Activated T-helper 2 cell treated with anti-CD3 and anti-CD28 coated beads, Interferon-gamma antibody, Interleukin-2, Interleukin-4, amounts not matched to agents 10 μg/mL and 5 μg/mL and 100 μg/mL, durations not matched to agents 14 hours and 24 hours and 36 hours (primary cell): ENCODE data around the gene CHAT. TPM values are rescaled to one million over a fixed set of nuclear protein-coding genes. Genes with fewer than 3 reads are reported as not detected.

ENCODE experiments used
- DNase-seq: peaks from one replicate; pipeline ENCODE4 v3.0.0; 2021; ENCODE audit warnings: low spot score
- H3K27ac Mint-ChIP-seq: one replicate; pipeline ENCODE4 v1.8.0; 2021; ENCODE audit warnings: mixed read lengths
- H3K27me3 Mint-ChIP-seq: one replicate; pipeline ENCODE4 v1.8.0; 2021; ENCODE audit warnings: low read depth, mixed read lengths
- H3K36me3 Mint-ChIP-seq: one replicate; pipeline ENCODE4 v1.8.0; 2021; ENCODE audit warnings: low read depth, mixed read lengths
- H3K4me1 Mint-ChIP-seq: one replicate; pipeline ENCODE4 v1.8.0; 2021; ENCODE audit warnings: low read depth, mixed read lengths
- H3K4me3 Mint-ChIP-seq: one replicate; pipeline ENCODE4 v1.8.0; 2021; ENCODE audit warnings: low read depth, mild to moderate bottlenecking, moderate library complexity, mixed read lengths
- H3K9me3 Mint-ChIP-seq: one replicate; pipeline ENCODE4 v1.8.0; 2021; ENCODE audit warnings: mixed read lengths
- intact Hi-C: fragments of 100-400 bp; cut with micrococcal nuclease; formaldehyde crosslinking; loops from one replicate; pipeline ENCODE4 v1.15.1; 2023
- total RNA-seq: library from RNA; stranded (reverse); gene quantifications from 2 replicates; pipeline ENCODE4 v1.2.3, GENCODE V29; 2022

The CHAT gene
- total RNA-seq, 1 donor from 2014 or later: 2.2 TPM

DNA sequence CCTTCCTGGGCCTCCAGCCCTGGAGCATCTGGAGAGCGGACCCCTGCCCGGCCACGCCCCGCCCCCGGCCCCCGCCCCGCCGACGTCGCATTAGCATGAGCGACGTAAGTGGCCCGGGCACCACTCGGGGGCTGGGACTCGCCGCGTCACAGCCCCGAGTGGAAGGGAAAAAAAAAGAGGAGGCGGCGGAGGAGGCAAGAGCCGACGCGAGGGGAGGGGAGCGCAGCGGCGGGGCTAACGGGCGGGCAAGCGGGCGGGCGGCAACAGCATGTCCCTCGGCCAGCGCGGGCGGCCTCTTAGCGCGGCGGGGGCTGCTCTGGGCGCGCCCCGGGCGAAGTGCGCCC lies 3.8 kb upstream of the CHAT start, which contains the start of gene SLC18A3:
Gene SLC18A3 (plus strand): TSS at position 197 of the 344 bp plus-strand sequence. CDS start 431 bp downstream, outside the sequence.
- peaks cover 64% of the 10 kb centered on the region for H3K27me3 Mint-ChIP-seq
- DNase-seq: no peak
- no peaks in the 10 kb centered on the region for H3K36me3 Mint-ChIP-seq
- H3K4me3 Mint-ChIP-seq: no peak within 1 kb of the TSS
- H3K4me1 Mint-ChIP-seq: peaks cover 9% of the 10 kb centered on the region
- H3K27ac Mint-ChIP-seq: no peak within 1 kb of the TSS
- intact Hi-C loops: no loop called here
- H3K9me3 Mint-ChIP-seq: no peaks in the 10 kb centered on the region

DNA sequence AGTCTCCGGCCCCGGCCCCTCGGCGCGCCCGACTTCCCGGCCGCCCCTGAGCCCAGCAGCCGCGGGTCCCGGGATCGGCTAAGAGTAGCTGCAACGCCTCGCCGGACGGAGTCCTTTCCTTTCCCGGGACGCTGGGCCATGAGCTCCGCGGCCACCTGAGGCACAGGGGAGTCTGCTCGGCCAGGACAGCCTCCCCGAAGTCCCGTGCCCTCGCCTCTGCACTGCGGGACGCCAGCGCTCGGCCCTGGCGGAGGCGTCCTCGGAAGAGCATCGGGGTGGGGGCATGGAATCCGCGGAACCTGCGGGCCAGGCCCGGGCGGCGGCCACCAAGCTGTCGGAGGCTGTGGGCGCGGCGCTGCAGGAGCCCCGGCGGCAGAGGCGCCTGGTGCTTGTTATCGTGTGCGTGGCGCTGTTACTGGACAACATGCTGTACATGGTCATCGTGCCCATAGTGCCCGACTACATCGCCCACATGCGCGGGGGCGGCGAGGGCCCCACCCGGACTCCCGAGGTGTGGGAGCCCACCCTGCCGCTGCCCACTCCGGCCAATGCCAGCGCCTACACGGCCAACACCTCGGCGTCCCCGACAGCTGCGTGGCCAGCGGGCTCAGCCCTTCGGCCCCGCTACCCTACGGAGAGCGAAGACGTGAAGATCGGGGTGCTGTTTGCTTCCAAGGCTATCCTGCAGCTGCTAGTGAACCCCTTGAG lies 3.2 kb upstream of the CHAT start:
- intact Hi-C loops: no loop called here
- no peak for DNase-seq
- Mint-ChIP-seq H3K4me3 (no peak overlapping the region), H3K9me3 (no peaks in the 10 kb centered on the region), H3K4me1 (peaks cover 9% of the 10 kb centered on the region), H3K27me3 (peaks cover 69% of the 10 kb centered on the region), H3K36me3 (no peaks in the 10 kb centered on the region), H3K27ac (no peak overlapping the region)

DNA sequence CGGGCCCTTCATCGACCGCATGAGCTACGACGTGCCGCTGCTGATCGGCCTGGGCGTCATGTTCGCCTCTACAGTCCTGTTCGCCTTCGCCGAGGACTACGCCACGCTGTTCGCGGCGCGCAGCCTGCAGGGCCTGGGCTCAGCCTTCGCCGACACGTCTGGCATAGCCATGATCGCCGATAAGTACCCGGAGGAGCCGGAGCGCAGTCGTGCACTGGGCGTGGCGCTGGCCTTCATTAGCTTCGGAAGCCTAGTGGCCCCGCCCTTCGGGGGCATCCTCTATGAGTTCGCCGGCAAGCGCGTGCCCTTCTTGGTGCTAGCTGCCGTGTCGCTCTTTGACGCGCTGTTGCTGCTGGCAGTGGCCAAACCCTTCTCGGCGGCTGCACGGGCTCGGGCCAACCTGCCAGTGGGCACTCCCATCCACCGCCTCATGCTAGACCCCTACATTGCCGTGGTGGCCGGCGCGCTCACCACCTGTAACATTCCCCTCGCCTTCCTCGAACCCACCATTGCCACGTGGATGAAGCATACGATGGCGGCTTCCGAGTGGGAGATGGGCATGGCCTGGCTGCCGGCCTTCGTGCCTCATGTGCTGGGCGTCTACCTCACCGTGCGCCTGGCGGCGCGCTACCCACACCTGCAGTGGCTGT lies 2.5 kb upstream of the CHAT start:
- H3K27me3 Mint-ChIP-seq: peaks cover 72% of the 10 kb centered on the region
- no peak for DNase-seq
- H3K9me3 Mint-ChIP-seq: no peaks in the 10 kb centered on the region
- no peak overlapping the region for H3K4me3 Mint-ChIP-seq
- intact Hi-C loops: no loop called here
- H3K4me1 Mint-ChIP-seq: peaks cover 9% of the 10 kb centered on the region
- H3K27ac Mint-ChIP-seq: no peak overlapping the region
- no peaks in the 10 kb centered on the region for H3K36me3 Mint-ChIP-seq

DNA sequence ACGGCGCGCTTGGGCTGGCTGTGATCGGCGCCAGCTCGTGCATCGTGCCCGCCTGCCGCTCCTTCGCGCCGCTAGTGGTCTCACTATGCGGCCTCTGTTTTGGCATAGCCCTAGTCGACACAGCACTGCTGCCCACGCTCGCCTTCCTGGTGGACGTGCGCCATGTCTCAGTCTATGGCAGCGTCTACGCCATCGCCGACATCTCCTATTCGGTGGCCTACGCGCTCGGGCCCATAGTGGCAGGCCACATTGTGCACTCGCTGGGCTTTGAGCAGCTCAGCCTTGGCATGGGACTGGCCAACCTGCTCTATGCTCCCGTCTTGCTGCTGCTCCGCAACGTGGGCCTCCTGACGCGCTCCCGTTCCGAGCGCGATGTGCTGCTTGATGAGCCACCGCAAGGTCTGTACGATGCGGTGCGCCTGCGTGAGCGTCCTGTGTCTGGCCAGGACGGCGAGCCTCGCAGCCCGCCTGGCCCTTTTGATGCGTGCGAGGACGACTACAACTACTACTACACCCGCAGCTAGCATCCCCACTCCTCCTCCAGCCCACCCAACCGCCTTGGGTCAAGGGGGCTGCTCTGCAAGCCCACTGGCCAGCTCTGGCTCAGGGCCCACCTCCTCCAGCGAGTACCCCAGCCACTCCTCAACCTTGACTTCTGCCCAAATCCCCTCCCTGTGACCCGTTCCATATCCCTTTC lies 1.9 kb upstream of the CHAT start:
- peaks cover 9% of the 10 kb centered on the region for H3K4me1 Mint-ChIP-seq

DNA sequence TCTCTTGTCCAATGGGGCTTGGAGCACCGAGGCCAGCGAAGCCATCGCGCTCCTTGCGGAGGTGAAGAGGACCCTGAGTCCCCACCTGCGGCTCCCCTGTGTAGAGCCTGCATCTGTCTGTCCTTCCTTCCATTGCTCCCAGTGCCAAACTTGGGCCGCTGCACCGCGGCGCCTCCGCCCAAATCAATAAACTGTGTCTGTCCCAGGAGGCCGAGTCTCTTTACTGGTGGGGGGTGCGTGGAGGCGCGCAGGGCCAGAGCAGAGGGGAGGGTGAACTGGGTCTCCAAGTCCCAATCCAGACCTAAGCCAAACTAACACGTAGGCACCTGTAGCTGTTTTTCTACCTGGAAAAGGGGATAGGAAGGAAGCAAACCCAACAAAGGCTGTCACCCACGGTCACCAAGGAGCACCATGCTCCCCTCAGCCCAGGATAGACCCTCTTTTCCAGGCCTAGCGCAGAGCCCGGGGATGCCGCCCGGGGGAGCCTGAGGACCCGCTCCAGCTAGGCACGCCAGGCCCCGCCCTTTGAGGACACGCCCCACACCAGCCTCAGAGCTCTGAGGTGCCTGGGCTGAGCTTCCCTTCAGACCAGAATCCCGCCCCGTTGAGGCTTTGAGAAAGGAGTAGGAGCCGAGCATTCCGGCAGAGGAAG lies 1.2 kb upstream of the CHAT start:
- Mint-ChIP-seq H3K27me3 (peaks cover 70% of the 10 kb centered on the region), H3K36me3 (no peaks in the 10 kb centered on the region), H3K4me3 (peak overlapping the region; percentile 32), H3K4me1 (peaks cover 9% of the 10 kb centered on the region), H3K9me3 (no peaks in the 10 kb centered on the region), H3K27ac (no peak overlapping the region)
- intact Hi-C loops: no loop called here
- no peak for DNase-seq

More for the DNA sequence above, 1.9 kb upstream of the CHAT start:
- no peaks in the 10 kb centered on the region for H3K9me3 Mint-ChIP-seq
- no peak overlapping the region for H3K27ac Mint-ChIP-seq
- intact Hi-C loops: no loop called here
- no peak overlapping the region for H3K4me3 Mint-ChIP-seq
- H3K36me3 Mint-ChIP-seq: no peaks in the 10 kb centered on the region
- peaks cover 70% of the 10 kb centered on the region for H3K27me3 Mint-ChIP-seq
- DNase-seq: no peak

DNA sequence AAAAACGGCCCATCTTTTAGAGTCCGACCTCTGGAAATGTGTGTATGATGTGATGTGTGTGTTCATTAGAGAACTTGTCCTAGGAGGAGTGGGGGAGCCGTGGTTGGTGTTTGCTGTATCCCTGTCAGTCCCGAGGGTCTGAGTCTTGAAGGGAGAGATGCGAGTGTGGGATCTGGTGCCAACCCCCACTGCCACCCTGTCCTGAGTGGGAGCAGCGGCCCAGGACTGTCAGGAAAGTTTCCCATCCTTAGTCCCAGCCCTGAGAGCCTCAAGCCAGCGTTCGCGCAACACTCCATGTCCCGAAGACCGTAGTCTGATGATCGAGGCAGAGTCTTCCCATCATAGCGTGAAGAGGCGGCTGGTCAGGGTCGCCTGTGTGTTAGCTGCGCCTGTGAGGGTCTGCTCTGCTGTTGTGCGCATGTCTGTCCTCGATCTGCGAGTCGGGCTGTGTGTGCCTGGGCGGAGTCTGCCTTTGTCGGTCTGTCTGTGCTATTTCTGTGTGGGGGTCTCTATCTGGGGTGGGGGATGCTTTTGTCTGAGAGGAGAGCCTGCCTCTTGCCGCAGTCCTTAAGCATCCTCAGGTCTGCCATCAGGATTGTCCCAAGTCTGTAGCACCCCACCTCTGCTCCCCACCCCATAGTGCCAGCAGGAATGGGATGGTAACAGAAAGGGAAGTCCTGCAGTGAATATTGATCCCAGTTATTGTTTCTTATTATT lies 514 bp upstream of the CHAT start:
- intact Hi-C loops: no loop called here
- peaks cover 69% of the 10 kb centered on the region for H3K27me3 Mint-ChIP-seq
- DNase-seq: no peak
- no peaks in the 10 kb centered on the region for H3K9me3 Mint-ChIP-seq
- no peaks in the 10 kb centered on the region for H3K36me3 Mint-ChIP-seq
- peak overlapping the region; percentile 32 for H3K4me3 Mint-ChIP-seq
- no peak overlapping the region for H3K27ac Mint-ChIP-seq
- peaks cover 9% of the 10 kb centered on the region for H3K4me1 Mint-ChIP-seq

DNA sequence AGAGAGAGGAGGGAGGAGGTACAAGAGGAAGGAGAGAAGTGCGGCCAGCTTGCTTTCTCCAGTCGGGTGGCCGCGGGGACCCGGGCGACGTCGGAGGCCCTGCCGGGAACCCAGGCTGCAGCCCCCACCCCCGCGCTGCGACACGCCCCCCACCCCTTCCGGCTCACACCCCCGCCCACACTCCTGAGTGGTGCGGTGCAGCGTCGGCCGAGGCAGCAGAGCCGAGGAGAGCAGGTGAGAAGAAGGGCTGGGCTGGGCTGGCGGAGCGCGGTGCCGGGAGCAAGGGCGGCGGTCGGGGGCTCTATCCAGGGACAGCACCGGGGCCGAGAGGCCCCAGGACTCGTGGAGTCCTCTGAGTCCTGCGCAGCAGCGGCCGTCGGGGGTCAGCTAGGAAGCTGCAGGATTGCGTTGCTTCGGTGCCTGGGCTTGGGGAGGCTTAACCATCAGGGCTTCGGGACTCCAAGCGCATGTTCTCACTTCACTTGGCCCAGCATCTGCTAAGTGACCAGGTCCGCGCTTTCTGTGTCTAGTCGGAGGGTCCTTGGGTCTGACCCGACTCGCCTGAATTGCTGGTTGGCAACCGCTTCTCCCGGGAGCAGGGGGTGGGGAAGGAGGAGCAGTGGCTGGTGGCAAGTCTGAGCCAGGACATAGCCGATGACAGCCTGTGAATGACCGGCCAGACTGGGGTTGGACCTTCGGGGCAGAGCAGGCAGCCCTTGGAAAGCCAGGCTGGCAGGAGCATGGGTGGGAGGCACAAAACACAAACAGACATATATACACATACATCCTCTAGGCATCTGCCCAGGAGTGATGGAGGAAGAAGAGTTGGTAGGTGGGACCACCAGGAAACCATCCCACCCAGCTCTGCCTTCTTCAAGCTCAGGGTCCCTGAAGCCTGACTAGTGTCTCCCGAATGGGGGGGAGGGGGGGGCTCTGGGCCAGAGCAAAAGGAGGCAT lies 683 bp downstream of the CHAT start:
- Mint-ChIP-seq H3K27ac (no peak overlapping the region), H3K9me3 (no peaks in the 10 kb centered on the region), H3K4me1 (peaks cover 9% of the 10 kb centered on the region), H3K4me3 (no peak overlapping the region), H3K36me3 (no peaks in the 10 kb centered on the region), H3K27me3 (peaks cover 64% of the 10 kb centered on the region)
- DNase-seq: no peak
- intact Hi-C loops: no loop called here

DNA sequence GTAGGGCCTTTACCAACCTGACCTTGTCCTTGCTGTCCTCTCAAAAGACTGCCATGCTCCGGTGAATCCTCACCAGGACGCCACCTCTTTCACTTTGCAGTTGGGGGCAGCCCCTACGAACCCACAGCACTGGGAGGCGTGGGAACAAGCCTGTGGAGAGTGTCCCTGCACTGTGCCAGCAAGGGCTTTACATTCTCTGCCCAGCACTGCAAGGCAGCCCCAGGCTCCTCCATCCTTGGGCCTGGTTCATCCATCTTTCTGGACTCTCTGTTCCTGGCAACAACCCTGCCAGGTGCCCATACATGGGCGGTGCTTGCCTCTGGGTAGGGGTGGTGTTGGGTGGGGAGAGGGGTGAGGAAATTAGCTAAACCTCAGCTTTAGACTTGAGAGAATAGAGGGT lies 1.4 kb downstream of the CHAT start:
- Mint-ChIP-seq H3K4me3 (no peak overlapping the region), H3K9me3 (no peaks in the 10 kb centered on the region), H3K4me1 (peaks cover 9% of the 10 kb centered on the region), H3K27ac (no peak overlapping the region), H3K27me3 (peaks cover 64% of the 10 kb centered on the region), H3K36me3 (no peaks in the 10 kb centered on the region)
- intact Hi-C loops: no loop called here
- no peak for DNase-seq

DNA sequence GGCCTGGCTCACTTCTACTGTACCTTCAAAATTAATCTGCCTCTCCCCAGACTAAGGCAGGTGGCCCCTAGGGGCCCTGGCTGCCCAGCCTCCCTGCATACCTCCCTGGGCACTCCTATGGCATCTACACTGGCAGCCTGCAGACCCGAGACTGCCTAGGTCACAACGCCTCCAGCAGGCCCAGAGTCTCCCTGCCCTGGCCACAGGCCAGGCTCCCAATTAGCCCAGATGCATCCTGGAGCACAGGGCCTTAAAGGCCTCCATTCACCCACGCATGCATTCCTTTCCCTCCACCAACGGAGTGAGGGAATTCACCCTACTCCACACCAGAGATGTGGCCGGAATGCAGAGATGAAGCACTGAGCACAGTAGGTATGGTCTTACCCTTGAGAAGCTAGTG lies 1.9 kb downstream of the CHAT start:
- Mint-ChIP-seq H3K9me3 (no peaks in the 10 kb centered on the region), H3K4me1 (peaks cover 9% of the 10 kb centered on the region), H3K4me3 (no peak overlapping the region), H3K27ac (no peak overlapping the region), H3K36me3 (no peaks in the 10 kb centered on the region), H3K27me3 (peaks cover 64% of the 10 kb centered on the region)
- intact Hi-C loops: no loop called here
- DNase-seq: no peak

DNA sequence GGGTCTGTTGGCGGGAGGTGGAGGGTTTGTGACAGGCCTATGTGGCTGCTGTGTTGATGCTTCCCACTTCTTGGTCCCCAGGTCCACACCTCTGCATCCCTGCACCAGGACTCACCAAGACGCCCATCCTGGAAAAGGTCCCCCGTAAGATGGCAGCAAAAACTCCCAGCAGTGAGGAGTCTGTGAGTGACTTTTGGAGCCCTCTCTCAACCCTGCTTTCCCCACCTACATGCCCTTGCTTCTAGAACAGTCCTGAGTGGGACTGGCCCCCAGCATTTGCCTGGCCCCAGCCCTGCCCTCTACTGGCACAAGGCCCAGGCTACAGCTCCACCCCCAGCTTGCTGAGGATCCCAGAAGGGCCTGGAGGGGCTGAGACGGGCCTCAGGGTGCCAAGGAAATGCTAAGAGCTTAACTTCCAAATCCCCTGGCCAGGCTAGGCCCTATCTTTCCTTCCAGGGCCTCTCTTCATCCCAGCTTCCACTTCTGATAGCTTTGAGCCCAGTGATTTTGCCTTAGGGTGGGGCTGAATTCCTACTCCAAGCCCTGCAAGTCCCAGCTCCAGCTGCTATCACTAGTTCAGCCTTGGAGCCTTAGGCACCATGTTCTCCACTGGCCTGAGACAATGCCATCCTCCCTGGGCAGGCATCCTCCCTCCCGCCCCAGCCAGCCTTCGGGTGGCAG lies 2.7 kb downstream of the CHAT start:
- Mint-ChIP-seq H3K27ac (no peak overlapping the region), H3K27me3 (peaks cover 57% of the 10 kb centered on the region), H3K36me3 (no peaks in the 10 kb centered on the region), H3K4me3 (no peak overlapping the region), H3K9me3 (no peaks in the 10 kb centered on the region), H3K4me1 (peaks cover 9% of the 10 kb centered on the region)
- intact Hi-C loops: no loop called here
- no peak for DNase-seq
